GM20431 (cell line): ENCODE results near the gene SETD1B.
"Not testable (repeated sequence)": the region's sequence is repeated elsewhere in the genome, so short reads cannot be mapped to it uniquely, and the experiment has no call there.

ENCODE experiments used
- in situ Hi-C: fragments of 300-500 bp; cut with MseI, MboI; formaldehyde crosslinking; loops from one replicate; pipeline ENCODE4 v1.15.0; 2020; ENCODE audit warnings: low sequenced_read_pairs; ENCODE audit not compliant: unreplicated experiment

Gene SETD1B

GRCh38 chr12:121803861-121804416, at the start of gene SETD1B:
Gene SETD1B (plus strand): TSS chr12:121804009. CDS start chr12:121804738, 729 bp downstream.
- in situ Hi-C loops: no loop called here

GRCh38 chr12:121754836-121755235, 49.0 kb upstream of the SETD1B start:
- in situ Hi-C loops: no loop called here

GRCh38 chr12:121755591-121755990, 48.2 kb upstream of the SETD1B start:
- in situ Hi-C loops: no loop called here

DNA sequence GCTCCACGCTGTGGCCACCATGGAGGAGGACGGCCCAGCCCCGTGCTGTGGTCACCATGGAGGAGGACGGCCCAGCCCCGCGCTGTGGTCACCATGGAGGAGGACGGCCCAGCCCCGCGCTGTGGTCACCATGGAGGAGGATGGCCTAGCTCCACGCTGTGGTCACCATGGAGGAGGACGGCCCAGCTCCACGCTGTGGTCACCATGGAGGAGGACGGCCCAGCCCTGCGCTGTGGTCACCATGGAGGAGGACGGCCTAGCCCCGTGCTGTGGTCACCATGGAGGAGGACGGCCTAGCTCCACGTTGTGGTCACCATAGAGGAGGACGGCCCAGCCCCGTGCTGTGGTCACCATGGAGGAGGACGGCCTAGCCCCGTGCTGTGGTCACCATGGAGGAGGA, 45.3 kb upstream of the SETD1B start:
- in situ Hi-C loops: not testable (repeated sequence)

DNA sequence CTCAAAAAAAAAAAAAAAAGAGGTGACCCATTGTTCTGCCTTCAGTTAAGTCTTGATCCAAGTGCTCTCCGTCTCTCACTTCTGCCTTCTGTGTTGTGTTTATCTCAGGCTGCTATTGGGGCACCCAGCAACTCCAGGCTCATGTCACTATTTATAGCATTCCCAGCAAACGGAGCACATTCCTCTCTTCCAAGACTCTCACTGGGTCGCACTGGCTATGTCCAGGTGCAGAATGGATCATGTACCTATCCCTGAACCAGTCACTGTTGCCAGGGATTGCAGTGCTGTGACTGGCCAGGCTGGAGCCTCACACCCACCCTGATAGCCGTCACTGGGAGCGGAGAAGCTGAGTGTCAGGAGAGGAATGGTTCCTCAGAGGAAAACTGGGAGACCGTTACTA, 41.5 kb upstream of the SETD1B start:
- in situ Hi-C loops: loop anchor here (10.0 kb wide), 1 partner anchor 57 kb away; no protein-coding TSS in a partner anchor

GRCh38 chr12:121764808-121765207, 39.0 kb upstream of the SETD1B start:
- in situ Hi-C loops: loop anchor here (10.0 kb wide), 1 partner anchor 60 kb away; no protein-coding TSS in a partner anchor

GRCh38 chr12:121765573-121765972, 38.2 kb upstream of the SETD1B start:
- in situ Hi-C loops: loop anchor here (10.0 kb wide), 1 partner anchor 61 kb away; no protein-coding TSS in a partner anchor

GRCh38 chr12:121766290-121767039, 37.3 kb upstream of the SETD1B start:
- in situ Hi-C loops: loop anchor here (10.0 kb wide), 1 partner anchor 62 kb away; no protein-coding TSS in a partner anchor

DNA sequence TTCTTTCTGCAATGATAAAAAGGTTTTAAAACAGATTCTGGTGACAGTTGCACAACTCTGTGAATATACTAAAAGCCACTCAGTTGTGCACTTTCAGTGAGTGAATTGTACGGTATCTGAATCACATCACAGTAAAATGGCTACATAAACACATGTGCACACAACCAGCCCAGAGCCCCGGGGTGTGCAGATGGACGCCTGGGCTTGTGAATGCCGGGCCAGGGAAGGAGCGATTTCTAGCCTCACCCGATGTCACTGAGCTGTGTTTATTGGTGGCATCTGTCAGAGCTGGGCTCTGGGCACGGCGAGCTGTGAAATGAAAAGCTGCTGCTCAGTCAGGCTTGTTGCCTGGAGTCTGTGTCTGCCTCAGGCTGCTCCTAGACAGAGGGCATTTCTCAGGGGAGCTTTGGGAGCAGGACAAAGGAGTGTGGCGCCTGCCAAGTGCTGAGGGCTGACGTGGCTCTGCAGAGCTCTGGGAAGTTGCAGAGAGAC, 36.2 kb upstream of the SETD1B start:
- in situ Hi-C loops: loop anchor here (10.0 kb wide), 1 partner anchor 63 kb away; no protein-coding TSS in a partner anchor

GRCh38 chr12:121769297-121769830, 34.4 kb upstream of the SETD1B start:
- in situ Hi-C loops: loop anchor here (10.0 kb wide), 1 partner anchor 65 kb away; no protein-coding TSS in a partner anchor

DNA sequence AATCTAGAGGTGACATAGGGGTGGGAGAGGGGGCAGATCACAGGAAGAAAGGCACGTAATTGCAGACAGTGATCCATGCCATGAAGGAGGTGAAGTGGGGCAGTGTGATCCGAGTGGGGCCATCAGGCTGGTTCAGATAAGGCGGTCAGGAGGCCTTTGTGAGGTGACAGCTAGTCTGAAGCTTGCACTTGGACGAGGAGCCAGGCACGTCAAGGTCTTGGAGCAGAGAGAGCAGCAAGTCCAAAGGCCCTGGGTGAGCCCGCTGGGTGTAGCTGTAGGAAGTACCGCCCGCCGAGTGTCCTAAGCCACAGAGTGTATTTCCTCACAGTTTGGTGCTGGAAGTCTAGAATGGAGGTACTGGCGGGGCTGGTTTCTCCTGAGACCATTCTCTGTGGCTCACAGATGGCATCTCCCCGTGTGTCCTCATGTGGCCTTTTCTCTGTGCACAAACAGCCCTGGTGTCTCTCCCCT, 33.9 kb upstream of the SETD1B start:
- in situ Hi-C loops: loop anchor here (10.0 kb wide), 1 partner anchor 65 kb away; no protein-coding TSS in a partner anchor

- in situ Hi-C loops: no loop called here
These were observed 33.4 kb upstream of the SETD1B start for GRCh38 chr12:121770388-121770787.

DNA sequence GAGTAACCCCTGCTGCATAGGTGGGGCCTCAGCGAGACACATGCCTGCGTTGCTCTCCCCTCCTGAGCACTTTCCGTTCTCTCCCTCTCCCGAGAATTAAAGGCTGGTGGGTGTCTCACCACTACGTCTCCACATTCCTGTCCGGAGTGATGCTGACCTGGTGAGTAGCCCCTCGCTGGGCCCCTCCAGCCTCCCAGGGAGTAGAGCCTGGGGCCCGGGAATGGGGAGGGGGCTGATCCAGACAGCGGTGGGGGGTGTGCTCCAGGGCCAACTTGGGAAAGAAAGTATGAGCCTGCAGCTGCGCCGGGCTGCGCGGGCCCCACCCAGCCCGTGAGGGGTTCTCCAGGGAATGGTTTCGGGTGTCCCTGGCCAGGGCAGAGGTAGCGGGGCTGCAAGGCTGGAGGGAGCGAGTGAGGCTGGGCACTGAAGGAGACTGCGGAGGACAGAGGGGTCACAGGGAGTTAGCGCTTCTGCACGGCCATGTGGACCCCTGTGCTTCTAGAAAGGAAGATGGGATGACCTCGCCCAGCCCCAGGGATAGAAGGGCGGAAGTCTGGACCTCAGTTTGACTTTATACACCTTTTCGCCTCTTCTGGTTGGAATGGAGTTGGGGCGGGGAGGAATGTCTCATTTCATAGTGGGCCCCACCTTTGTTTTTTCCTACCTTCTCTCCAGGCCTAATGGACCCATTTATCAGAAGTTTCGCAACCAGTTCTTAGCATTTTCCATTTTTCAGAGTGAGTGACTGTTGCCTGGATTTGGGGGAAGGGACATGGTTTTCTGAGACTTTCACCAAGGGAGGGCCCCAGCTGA, 32.8 kb upstream of the SETD1B start:
- in situ Hi-C loops: no loop called here

DNA sequence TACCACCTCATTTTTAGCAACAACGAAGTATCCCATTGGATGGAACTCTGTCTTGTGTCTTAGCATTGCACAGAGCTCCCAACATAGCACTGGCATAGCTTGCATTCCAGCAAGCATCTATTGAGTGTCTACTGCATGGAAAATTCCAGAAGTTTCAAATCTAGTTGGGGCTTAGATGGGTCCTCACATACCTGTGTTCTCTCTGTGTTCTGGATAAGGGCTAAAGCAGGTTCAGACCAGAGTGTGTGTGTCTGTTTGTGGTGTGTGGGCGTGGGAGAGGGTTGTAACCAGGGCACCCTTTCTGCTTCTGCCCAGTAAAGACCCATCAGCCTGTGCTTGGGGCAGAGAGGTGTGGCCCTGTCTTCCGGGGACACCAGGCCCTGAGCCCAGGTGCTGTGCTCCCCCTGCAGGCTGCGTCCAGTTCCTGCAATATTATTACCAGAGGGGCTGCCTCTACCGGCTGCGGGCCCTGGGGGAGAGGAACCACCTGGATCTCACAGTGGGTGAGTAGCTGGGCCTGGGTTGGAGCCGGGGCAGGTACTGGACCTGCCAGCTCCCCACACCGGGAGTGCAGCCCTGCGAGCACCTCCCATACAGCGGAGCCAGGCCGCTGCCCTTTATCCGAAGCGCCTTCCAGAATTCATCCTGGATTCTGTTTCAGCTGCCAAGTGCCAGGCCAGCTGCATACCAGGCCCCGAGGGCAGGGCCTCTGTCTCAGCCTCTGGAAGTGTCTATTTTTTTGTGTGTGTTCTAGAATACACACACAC, 30.6 kb upstream of the SETD1B start:
- in situ Hi-C loops: no loop called here

DNA sequence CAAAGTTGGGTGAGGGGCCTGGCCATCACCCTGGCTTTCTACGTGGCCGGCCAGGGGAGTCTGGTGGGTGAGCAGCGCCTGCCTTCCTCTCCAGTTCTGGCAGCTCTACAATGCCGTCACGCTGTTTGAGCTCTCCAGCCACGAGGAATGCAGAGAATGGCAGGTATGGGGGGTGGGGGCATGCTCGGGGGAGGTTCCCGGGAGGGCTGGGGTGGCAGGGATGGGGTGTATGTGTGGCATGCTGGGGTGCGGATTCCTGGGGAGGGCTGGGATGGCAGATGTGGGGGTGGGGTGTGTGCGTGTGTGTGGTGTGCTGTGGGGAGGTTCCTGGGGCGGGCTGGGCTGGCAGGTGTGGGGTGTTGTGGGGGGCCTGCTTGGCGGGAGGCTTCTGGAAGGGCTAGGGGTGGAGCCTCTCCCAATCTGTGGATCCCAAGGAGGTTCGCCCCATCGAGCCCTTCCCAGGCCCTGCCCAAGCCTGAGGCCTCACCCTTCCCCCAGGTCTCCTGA, 28.8 kb upstream of the SETD1B start:
- in situ Hi-C loops: no loop called here

DNA sequence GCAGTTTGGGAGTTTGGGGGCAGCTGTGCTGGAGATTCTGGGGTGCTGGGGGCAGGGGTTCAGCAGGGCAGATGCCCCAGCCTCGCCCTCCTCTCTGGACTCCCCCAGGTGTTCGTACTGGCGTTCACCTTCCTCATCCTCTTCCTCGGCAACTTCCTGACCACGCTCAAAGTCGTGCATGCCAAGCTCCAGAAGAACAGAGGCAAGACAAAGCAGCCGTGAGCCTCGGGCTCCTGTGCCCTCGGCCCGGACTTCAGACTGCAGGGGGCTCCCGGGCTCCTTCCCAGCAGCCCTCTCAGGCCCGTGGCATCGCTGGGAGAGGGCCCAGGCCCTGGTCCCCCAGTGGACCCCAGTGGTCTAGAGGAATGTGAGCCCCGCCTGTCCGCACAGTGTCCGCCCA, 28.3 kb upstream of the SETD1B start:
- in situ Hi-C loops: no loop called here

GRCh38 chr12:121776190-121777098, 27.4 kb upstream of the SETD1B start:
- in situ Hi-C loops: no loop called here
